GM20000 (cell line): Measurements from ENCODE around the gene NADSYN1.
"Not testable (repeated sequence)": the region's sequence is repeated elsewhere in the genome, so short reads cannot be mapped to it uniquely, and the experiment has no call there.

ENCODE experiments used
- DNase-seq: peaks from one replicate; pipeline ENCODE4 v3.0.0; 2012; ENCODE audit warnings: low spot score
- CTCF ChIP-seq: IDR thresholded peaks from 2 replicates; pipeline ENCODE4 v1.5.1; 2012; ENCODE audit warnings: mild to moderate bottlenecking, control low read depth; ENCODE audit errors: extremely low read depth, missing control alignments

NADSYN1 gene

GRCh38 chr11:71418643-71419042 is 34.4 kb upstream of the NADSYN1 start:
- TF ChIP-seq CTCF = no peak
- peak; percentile 61 for DNase-seq

- peak; percentile 53 for DNase-seq
- TF ChIP-seq CTCF = peak; percentile 46
Observed at GRCh38 chr11:71420455-71421241, 32.4 kb upstream of the NADSYN1 start.

- no peak for TF ChIP-seq CTCF
- no peak for DNase-seq
Observed at GRCh38 chr11:71421392-71421950, 31.5 kb upstream of the NADSYN1 start.

- DNase-seq = not testable (repeated sequence)
Observed at GRCh38 chr11:71422318-71422717, 30.7 kb upstream of the NADSYN1 start.

- no peak for TF ChIP-seq CTCF
- DNase-seq = no peak
Observed at GRCh38 chr11:71423181-71423790, 29.7 kb upstream of the NADSYN1 start.

- TF ChIP-seq CTCF = no peak
- DNase-seq = no peak
Observed at GRCh38 chr11:71425409-71425808, 27.6 kb upstream of the NADSYN1 start.

GRCh38 chr11:71425860-71426259 is 27.1 kb upstream of the NADSYN1 start:
- DNase-seq = no peak
- no peak for TF ChIP-seq CTCF

GRCh38 chr11:71426413-71426812 is 26.6 kb upstream of the NADSYN1 start:
- DNase-seq = no peak
- TF ChIP-seq CTCF = no peak
